Hematopoietic multipotent progenitor cell treated with erythropoietin and hydrocortisone succinate and interleukin-3 and kit ligand, for 6 days (in vitro differentiated cells): ENCODE results near the gene RAPGEF2.
"Not testable (repeated sequence)": the region's sequence is repeated elsewhere in the genome, so short reads cannot be mapped to it uniquely, and the experiment has no call there.

ENCODE experiments used
- DNase-seq: peaks from one replicate; pipeline ENCODE4 v3.0.0-alpha.2; 2015

RAPGEF2 gene, protein sequence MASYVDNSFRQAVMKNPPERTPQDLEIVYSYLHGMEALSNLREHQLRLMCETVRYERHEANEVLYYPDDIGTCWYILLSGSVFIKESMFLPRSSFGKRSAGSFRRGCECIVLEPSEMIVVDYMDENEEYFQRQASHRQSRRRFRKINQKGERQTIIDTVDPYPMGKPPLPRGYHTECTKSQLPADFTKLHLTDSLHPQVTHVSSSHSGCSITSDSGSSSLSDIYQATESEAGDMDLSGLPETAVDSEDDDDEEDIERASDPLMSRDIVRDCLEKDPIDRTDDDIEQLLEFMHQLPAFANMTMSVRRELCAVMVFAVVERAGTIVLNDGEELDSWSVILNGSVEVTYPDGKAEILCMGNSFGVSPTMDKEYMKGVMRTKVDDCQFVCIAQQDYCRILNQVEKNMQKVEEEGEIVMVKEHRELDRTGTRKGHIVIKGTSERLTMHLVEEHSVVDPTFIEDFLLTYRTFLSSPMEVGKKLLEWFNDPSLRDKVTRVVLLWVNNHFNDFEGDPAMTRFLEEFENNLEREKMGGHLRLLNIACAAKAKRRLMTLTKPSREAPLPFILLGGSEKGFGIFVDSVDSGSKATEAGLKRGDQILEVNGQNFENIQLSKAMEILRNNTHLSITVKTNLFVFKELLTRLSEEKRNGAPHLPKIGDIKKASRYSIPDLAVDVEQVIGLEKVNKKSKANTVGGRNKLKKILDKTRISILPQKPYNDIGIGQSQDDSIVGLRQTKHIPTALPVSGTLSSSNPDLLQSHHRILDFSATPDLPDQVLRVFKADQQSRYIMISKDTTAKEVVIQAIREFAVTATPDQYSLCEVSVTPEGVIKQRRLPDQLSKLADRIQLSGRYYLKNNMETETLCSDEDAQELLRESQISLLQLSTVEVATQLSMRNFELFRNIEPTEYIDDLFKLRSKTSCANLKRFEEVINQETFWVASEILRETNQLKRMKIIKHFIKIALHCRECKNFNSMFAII (N-terminal part only)

GRCh38 chr4:159102622-159103383, at the start of gene RAPGEF2:
TSS of gene RAPGEF2 (plus strand) at chr4:159103079. CDS start at chr4:159104163, 1,084 bp downstream.
- peak; percentile 95 for DNase-seq

DNA sequence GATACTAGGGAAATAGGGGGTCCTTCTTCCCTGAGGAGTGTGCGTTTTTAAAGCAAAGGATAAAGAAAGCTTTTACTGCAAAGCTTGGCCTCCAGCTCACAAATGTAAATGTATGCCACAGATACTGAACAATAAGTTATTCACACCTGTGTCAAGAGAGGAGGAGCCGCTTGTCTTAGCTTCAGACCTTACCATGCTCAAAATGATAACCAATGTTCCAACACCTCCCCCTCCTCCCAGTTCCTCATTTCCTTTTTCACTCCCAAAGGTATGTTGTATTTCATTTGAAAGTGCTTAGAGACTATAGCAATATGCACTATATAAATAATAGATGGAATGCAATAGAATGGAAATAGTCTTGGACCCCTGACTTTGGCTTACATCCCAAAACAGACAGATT, 47.0 kb upstream of the RAPGEF2 start:
- DNase-seq, result no peak

DNA sequence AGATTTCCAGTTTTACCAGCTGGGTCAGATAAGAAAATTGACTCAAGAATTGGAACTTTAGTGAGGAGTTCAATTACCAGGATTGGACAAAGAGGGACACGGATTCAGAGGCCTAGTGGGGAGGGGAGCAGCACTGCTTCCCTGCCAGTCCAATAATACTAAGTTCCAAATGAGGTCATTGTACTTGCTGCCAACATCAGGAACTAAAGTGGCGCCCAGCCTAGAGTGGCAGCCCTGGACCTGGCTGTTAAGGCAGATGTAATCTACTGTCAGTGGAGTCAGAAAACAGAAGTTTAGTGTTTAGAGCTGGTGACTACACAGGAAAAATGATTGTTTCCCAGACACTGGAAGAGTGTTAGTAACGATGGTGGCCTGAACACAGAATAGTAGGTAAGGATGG, 42.7 kb upstream of the RAPGEF2 start:
- no peak for DNase-seq

DNA sequence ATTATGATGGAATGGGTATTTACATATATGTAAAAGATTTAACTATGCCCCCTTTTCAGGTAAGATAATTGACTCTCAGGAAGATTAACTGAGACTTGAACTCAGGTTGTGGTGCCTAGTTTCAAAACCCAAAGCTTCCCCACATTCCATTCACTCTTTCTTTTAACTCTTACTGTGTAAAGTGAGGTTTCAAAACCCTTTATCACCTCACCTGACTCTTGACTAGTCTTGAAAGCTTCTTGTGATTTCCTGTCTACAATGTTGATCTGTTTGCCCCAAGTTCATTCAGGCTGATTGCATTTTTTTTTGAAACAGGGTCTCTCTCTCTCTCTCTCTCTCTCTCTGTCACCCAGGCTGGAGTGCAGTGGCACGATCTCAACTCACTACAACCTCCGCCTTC, 40.5 kb upstream of the RAPGEF2 start:
- no peak for DNase-seq

- no peak for DNase-seq
Measured at GRCh38 chr4:159065513-159066240, 37.2 kb upstream of the RAPGEF2 start.

- DNase-seq, result not testable (repeated sequence)
Measured at GRCh38 chr4:159068139-159068538, 34.7 kb upstream of the RAPGEF2 start.

DNA sequence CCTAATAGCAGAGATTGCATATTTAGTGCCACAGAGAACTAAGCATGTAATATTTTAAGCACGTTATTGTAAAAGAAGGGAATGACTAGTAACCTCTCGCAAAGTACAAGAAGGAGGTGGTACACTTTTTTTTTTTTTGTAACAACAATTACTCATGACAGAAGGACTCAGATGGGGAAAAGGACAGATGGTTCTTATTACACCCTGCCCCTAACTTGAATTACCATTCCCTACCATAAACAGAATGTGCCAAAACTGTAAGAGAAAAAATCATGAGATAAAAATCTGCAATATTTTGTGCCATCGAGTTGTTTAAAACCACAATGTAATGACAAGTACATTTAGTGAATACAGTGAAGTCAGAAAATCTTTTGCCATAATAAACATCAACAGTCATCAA, 33.0 kb upstream of the RAPGEF2 start:
- no peak for DNase-seq

DNA sequence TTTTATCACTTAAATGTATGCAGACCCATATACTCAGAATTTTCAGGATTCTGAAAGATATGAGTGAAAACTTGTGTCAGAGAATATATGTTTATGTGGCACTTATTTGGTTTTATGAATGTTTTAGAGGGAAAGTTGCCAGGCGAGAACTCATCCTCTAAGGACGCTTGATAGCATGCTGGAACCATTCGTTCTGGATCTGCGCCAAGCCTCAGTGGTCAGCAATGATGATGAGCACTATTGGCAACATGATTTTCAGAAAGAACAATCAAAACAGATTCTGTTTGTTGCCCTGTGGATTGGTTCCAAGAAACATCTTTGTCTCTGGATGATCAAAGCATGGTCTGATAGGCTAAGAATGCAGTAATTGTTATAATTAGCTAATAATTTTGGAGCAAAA, 32.1 kb upstream of the RAPGEF2 start:
- no peak for DNase-seq

GRCh38 chr4:159071178-159071968, 31.5 kb upstream of the RAPGEF2 start:
- no peak for DNase-seq

DNA sequence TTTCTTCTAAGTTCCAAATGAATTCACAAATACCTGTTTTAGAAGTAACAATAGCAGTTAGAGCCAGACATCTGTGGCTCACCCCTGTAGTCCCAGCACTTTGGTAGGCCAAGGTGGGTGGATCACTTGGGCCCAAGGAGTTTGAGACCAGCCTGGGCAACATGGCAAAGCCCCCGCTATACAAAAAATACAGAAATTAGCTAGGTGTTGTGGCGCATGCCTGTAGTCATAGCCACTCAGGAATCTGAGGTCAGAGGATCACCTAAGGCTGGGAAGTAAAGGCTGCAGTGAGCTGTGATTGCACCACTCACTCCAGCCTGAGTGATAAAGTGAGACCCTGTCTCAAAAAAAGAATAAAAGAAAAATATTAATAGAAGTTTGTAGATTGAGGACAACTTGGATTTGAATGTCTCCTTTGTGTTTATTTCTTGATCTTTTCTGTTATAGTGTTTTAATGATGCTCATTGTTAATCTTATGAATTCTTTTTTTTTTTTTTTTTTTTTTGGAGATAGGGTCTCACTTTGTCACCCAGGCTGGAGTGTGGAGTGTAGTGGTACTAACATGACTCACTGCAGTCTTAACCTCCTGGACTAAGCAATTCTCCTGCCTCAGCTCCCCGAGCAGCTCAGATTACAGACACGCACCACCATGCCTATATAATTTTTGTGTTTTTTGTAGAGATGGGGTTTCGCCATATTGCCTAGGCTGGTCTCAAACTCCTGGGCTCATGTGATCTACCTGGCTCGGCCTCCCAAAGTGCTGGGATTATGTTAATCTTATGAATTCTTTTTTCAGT, 30.7 kb upstream of the RAPGEF2 start:
- DNase-seq, result no peak

- no peak for DNase-seq
Measured at GRCh38 chr4:159075531-159075932, 27.3 kb upstream of the RAPGEF2 start.

- not testable (repeated sequence) for DNase-seq
Measured at GRCh38 chr4:159077018-159077417, 25.9 kb upstream of the RAPGEF2 start.

- DNase-seq, result peak; percentile 20
Measured at GRCh38 chr4:159077702-159078495, 25.0 kb upstream of the RAPGEF2 start.

DNA sequence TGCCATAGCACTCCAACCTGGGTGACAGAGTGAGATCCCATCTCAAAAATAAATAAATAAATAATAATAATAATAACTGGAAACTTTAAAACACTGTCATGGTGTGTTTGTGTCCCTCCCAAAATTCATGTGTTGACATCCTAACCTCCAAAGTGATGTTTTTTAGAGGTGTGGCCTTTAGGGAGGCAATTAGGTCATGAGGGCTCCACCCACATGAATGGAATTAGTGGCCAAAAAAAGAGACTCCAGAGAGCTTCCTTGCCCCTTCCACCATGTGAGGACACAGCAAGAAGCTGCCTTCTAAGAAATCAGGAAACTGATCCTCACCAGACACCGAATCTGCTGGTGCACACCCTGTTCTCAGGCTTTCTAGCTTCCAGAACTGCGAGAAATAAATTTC, 23.8 kb upstream of the RAPGEF2 start:
- DNase-seq, result peak; percentile 15

- DNase-seq, result no peak
Measured at GRCh38 chr4:159086606-159087005, 16.3 kb upstream of the RAPGEF2 start.

DNA sequence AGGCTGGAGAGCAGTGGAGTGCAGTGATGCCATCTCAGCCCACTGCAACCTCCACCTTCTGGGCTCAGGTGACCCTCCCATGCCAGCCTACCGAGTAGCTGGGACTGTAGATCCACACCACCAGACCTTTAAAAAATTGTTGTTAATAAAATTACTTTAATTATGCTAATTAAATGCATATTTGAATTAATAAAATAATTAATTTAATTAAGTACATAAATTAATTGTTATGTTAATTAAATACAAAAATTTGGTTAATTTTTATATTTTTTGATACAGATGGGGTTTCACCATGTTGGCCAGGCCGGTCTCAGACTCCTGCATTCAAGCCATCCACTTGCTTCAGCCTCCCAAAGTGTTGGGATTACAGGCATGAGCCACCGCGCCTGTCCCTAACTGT, 12.6 kb upstream of the RAPGEF2 start:
- no peak for DNase-seq

DNA sequence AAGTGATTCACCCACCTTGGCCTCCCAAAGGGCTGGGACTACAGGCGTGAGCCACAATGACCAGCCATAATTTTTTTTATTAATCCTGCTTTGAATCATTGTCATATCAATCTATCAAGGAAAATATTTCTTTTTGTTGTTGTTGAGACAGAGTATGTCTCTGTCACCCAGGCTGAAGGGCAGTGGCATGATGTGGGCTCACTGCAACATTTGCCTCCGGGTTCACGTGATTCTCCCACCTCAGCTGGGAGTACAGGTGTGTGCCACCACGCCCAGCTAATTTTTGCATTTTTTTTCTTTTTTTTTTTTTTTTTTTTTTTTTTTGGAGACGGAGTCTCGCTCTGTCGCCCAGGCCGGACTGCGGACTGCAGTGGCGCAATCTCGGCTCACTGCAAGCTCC, 8.7 kb upstream of the RAPGEF2 start:
- DNase-seq, result not testable (repeated sequence)

DNA sequence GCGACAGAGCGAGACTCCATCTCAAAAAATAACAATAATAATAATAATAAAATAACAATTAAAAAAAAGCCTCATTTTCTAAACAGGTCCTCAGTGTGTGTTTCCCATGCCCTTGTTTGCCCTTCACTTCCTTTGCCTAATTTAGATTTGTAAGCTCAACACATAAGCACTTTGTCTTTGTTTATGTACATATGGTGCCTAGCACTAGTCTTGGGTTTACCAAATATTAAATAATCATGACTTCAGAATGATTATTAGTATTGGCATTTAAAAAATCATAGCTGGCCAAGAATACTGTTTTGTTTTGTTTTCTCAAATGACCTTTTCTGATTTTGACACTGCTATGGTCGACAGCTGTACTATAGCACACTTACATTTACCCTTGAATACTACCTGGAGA, 6.4 kb upstream of the RAPGEF2 start:
- no peak for DNase-seq

DNA sequence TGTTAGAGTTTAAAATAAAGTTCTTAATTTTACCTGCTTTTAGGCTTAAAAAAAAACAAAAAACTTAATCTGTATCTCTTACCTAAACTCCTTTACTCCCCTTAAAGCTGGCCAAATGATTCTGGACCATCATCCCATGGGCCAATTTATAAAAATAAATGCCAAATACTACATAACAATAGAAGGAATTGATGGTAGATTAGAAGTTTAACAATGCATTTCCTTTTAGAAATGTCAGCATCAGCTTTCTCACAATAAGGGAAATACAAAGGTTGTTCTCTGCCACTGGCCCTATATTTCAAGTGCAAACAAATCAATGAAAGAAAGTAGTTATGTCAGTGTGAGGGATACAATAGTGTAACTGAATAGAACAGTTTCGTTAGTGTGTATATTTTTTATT, 5.7 kb upstream of the RAPGEF2 start:
- DNase-seq, result no peak

- no peak for DNase-seq
Measured at GRCh38 chr4:159097785-159098184, 5.1 kb upstream of the RAPGEF2 start.
